K562 (cell line): ENCODE data around the gene INSR. TPM values are rescaled to one million over a fixed set of nuclear protein-coding genes. Genes with fewer than 3 reads are reported as not detected.

Experiments used
- ATAC-seq: fragments of 200-7000 bp; cut with Tn5 transposase; 3 replicates; pipeline ENCODE4 v1.9.1; 2020; ENCODE audit warnings: moderate library complexity
- BruUV-seq: library from RNA; stranded (reverse); fragments of 400-500 nt; replicated peaks from 2 replicates; lab custom pipeline; 2021; lab: Mats Ljungman, UMichigan
- CTCF ChIA-PET: fragments of 300-600 bp; formaldehyde crosslinking; extraction: SDS; loops from one replicate; lab custom pipeline; 2021; ENCODE audit warnings: low intra/inter-chr PET ratio; lab: Yijun Ruan, JAX
- POLR2A ChIA-PET: fragments of 300-600, 350-650 bp; sonication (Branson Sonifier 250); formaldehyde crosslinking; extraction: SDS; loops from one replicate; lab custom pipeline; 2021; ENCODE audit warnings: antibody characterized with exemption, inconsistent platforms; lab: Yijun Ruan, JAX
- DNase-seq, 4 experiments: peaks; one replicate each; pipeline versions ENCODE4 v3.0.0 to v3.0.0-alpha.2; 2011 to 2018; ENCODE audit warnings: low spot score in 3 of 4, mixed read lengths in 3 of 4; ENCODE audit errors: extremely low read depth in 1 of 4
- FAIRE-seq: peaks from 2 replicates; lab custom pipeline; 2011; peaks lifted over from hg19 to GRCh38; lab: Jason Lieb, UNC
- H2AFZ ChIP-seq: 2 replicates; pipeline ENCODE4 v1.6.0; 2011; ENCODE audit warnings: low read depth, low read length, control low read depth, inconsistent platforms
- H3K27ac ChIP-seq: fragments of 200-600 bp; 3 replicates; pipeline ENCODE4 v1.8.0; 2011; ENCODE audit warnings: low read depth, mild to moderate bottlenecking, control low read depth, inconsistent platforms, low read length, moderate library complexity, mixed read lengths; ENCODE audit errors: extremely low read depth
- H3K27me3 ChIP-seq, 2 experiments: fragments of 300-600 bp in 1 of 2; 2 replicates in 1 of 2; 3 replicates in 1 of 2; pipeline versions ENCODE4 v1.6.0 to v1.8.0; 2011; ENCODE audit warnings: inconsistent platforms in 2 of 2, low read length in 2 of 2, mild to moderate bottlenecking in 1 of 2, mixed read lengths in 1 of 2, moderate library complexity in 1 of 2; ENCODE audit not compliant: control insufficient read depth in 2 of 2, insufficient read depth in 2 of 2
- H3K36me3 ChIP-seq: fragments of 300-600 bp; 3 replicates; pipeline ENCODE4 v1.8.0; 2011; ENCODE audit warnings: mild to moderate bottlenecking, low read length, inconsistent platforms; ENCODE audit not compliant: control insufficient read depth, insufficient read depth
- H3K4me1 ChIP-seq, 2 experiments: fragments of 200-600 bp in 1 of 2; replicated peaks in 1 of 2; 2 replicates in 1 of 2; 3 replicates in 1 of 2; pipeline versions ENCODE4 v1.5.1 to v1.8.0; 2011; ENCODE audit warnings: inconsistent platforms in 2 of 2, low read length in 2 of 2, mild to moderate bottlenecking in 1 of 2, mixed read lengths in 1 of 2, moderate library complexity in 1 of 2; ENCODE audit not compliant: control insufficient read depth in 2 of 2, insufficient read depth in 2 of 2
- H3K4me2 ChIP-seq: 2 replicates; pipeline ENCODE4 v1.6.1; 2011; ENCODE audit warnings: low read length, control low read depth, inconsistent platforms, mixed read lengths; ENCODE audit not compliant: insufficient read depth
- H3K4me3 ChIP-seq: fragments of 200-600 bp; sonication (generic), shearing (Covaris generic); 2 replicates; pipeline ENCODE4 v1.5.1; 2016; ENCODE audit warnings: control low read depth, inconsistent platforms
- H3K79me2 ChIP-seq: fragments of 200-600 bp; 3 replicates; pipeline ENCODE4 v1.8.0; 2011; ENCODE audit warnings: low read length, inconsistent platforms; ENCODE audit not compliant: control insufficient read depth, insufficient read depth
- H3K9ac ChIP-seq, 2 experiments: 2 replicates each; pipeline versions ENCODE4 v1.6.0 to v1.6.1; 2011; ENCODE audit warnings: low read depth in 2 of 2, low read length in 2 of 2, control low read depth in 1 of 2, inconsistent platforms in 1 of 2, mild to moderate bottlenecking in 1 of 2, mixed read lengths in 1 of 2; ENCODE audit not compliant: insufficient read depth in 1 of 2
- H3K9me1 ChIP-seq: one replicate; pipeline ENCODE4 v1.6.0; 2011; ENCODE audit warnings: inconsistent platforms, mild to moderate bottlenecking, low read length, moderate library complexity; ENCODE audit not compliant: control insufficient read depth, insufficient read depth
- H3K9me3 ChIP-seq: replicated peaks from 2 replicates; pipeline ENCODE4 v1.5.1; 2011; ENCODE audit warnings: low read depth, low read length, inconsistent platforms; ENCODE audit not compliant: control insufficient read depth, insufficient read depth
- H4K20me1 ChIP-seq: replicated peaks from 2 replicates; pipeline ENCODE4 v1.6.1; 2011; ENCODE audit warnings: low read length, inconsistent platforms, mixed read lengths; ENCODE audit not compliant: control insufficient read depth, insufficient read depth
- CHD1 ChIP-seq: fragments of 200-600 bp; sonication (generic); IDR thresholded peaks from one replicate; pipeline ENCODE4 v1.6.1; 2012; ENCODE audit warnings: mild to moderate bottlenecking, moderate library complexity, low read length, inconsistent platforms
- CREM ChIP-seq: IDR thresholded peaks from 2 replicates; pipeline ENCODE4 v1.6.1; 2014; ENCODE audit warnings: antibody characterized with exemption, low read depth
- NR4A1 ChIP-seq, 2 experiments: fragments of 250-450 bp in 1 of 2; fragments of 450-650 bp in 1 of 2; sonication (Bioruptor Pico) in 1 of 2; IDR thresholded peaks; 2 replicates each; pipeline versions ENCODE4 v1.4.0 to v1.6.1; 2016 to 2020; ENCODE audit warnings: mild to moderate bottlenecking in 2 of 2, missing compliant biosample characterization in 1 of 2, missing genetic modification characterization in 1 of 2, moderate library complexity in 1 of 2
- POLR2AphosphoS2 ChIP-seq: IDR thresholded peaks from 2 replicates; pipeline ENCODE4 v1.6.1; 2012; ENCODE audit warnings: low read length, improper control_type of control experiment
- PTTG1 ChIP-seq: fragments of 450-650 bp; IDR thresholded peaks from 2 replicates; pipeline ENCODE4 v1.6.1; 2016; ENCODE audit warnings: low read depth, mild to moderate bottlenecking, missing genetic modification characterization, missing compliant biosample characterization
- SMARCA4 ChIP-seq: fragments of 450-650 bp; IDR thresholded peaks from 2 replicates; pipeline ENCODE4 v1.6.1; 2016
- TFAM ChIP-seq: fragments of 250-450 bp; sonication (Bioruptor Pico); conservative IDR thresholded peaks from 2 replicates; pipeline ENCODE4 v1.5.0; 2021; ENCODE audit warnings: mild to moderate bottlenecking, moderate library complexity
- WHSC1 ChIP-seq: IDR thresholded peaks from one replicate; pipeline ENCODE4 v1.6.1; 2012; ENCODE audit warnings: low read length, control low read depth, inconsistent platforms
- WGBS: fragments of 100-300 bp; shearing (Covaris generic); methylation state at CpG from one replicate; pipeline ENCODE4 v1.1.6; 2016; ENCODE audit warnings: low coverage, mixed read lengths; ENCODE audit not compliant: insufficient coverage; ENCODE audit errors: missing lambda C conversion rate; 5-methylcytosine and 5-hydroxymethylcytosine counted together
- in situ Hi-C: fragments of 300-500 bp; cut with MboI; formaldehyde crosslinking; loops from 4 replicates; pipeline ENCODE4 v1.15.0; 2018; ENCODE audit warnings: inconsistent platforms, mixed read lengths
- intact Hi-C: fragments of 100-400 bp; cut with micrococcal nuclease; formaldehyde crosslinking; loops from 2 replicates; pipeline ENCODE4 v1.14.2; 2022
- polyA plus RNA-seq, 8 experiments: library from polyadenylated mRNA; depleted of rRNA in 4 of 8; stranded (reverse) in 5 of 8; unstranded in 3 of 8; fragments of >200 nt; fragmentation: Nextera tagmentation in 2 of 8; fragmentation: Illumina TruSeq in 1 of 8; extraction: Ambion mirVana in 2 of 8; extraction: Trizol in 1 of 8; gene quantifications; 2 replicates each; pipeline versions ENCODE4 v1.2.1 to v1.2.3, GENCODE V29; 2011 to 2014; ENCODE audit warnings: inconsistent platforms in 1 of 8, missing spikeins in 1 of 8
- total RNA-seq, 7 experiments: library from RNA; depleted of rRNA in 6 of 7; stranded (reverse); fragments of >200 nt in 6 of 7; fragmentation: Illumina TruSeq in 2 of 7; extraction: Trizol in 2 of 7; gene quantifications; 2 replicates each; pipeline versions ENCODE4 v1.2.1 to v1.2.3, GENCODE V29; 2011 to 2021; ENCODE audit warnings: low replicate concordance in 1 of 7
- TF ChIP-seq, protein P1 (sequence below): fragments of 150-350 bp; conservative IDR thresholded peaks from 2 replicates; pipeline ENCODE4 v1.6.1; 2014; ENCODE audit warnings: low read length

The INSR gene
- total and polyA plus RNA-seq, 9 of the 15 experiments (the other 6 are each of a cell fraction or from before 2014, with no cell fraction given): 0.04 to 0.88 (median 0.41) TPM

GRCh38 chr19:7224209-7224686 lies 70.0 kb downstream of the INSR start:
- WGBS: 7% methylated on average over 18 of the region's 18 CpGs
- FAIRE-seq (no peak), ATAC-seq (no peak), DNase-seq (no peak)
- Histone ChIP-seq H3K4me1 (no peaks in the 10 kb centered on the region), H2AFZ (no peak overlapping the region), H4K20me1 (peaks cover 4% of the 10 kb centered on the region; the same call in 1 of the 2 replicates), H3K27me3 (peaks cover 0 to 23% of the 10 kb centered on the region in 2 experiments; a peak in 2 of 5 replicates), H3K9me1 (no peaks in the 10 kb centered on the region), H3K4me2 (no peak overlapping the region), H3K9me3 (no peaks in the 10 kb centered on the region), H3K79me2 (no peaks in the 10 kb centered on the region), H3K27ac (no peak overlapping the region), H3K4me3 (no peak overlapping the region), H3K36me3 (no peaks in the 10 kb centered on the region), H3K9ac (no peak overlapping the region)
- BruUV-seq: no TSS peak
- ChIA-PET POLR2A (interaction anchor here (0.6 kb wide), 1 partner anchor 142 kb away, joined by 3 read pairs; no protein-coding TSS in a partner anchor), CTCF (no interaction called here)
- in situ Hi-C loops: no loop called here
- intact Hi-C loops: no loop called here
- TF ChIP-seq SMARCA4 (no peak), CHD1 (no peak), POLR2AphosphoS2 (no peak), TFAM (CRISPR knock-in tag) (no peak), PTTG1 (tag) (no peak), NR4A1 (CRISPR knock-in tag; IDR thresholded peaks at IDR 0.05) (no peak), NR4A1 (tag; IDR thresholded peaks at IDR 0.05) (no peak), WHSC1 (no peak), CREM (no peak)
- TF ChIP-seq, protein P1, sequence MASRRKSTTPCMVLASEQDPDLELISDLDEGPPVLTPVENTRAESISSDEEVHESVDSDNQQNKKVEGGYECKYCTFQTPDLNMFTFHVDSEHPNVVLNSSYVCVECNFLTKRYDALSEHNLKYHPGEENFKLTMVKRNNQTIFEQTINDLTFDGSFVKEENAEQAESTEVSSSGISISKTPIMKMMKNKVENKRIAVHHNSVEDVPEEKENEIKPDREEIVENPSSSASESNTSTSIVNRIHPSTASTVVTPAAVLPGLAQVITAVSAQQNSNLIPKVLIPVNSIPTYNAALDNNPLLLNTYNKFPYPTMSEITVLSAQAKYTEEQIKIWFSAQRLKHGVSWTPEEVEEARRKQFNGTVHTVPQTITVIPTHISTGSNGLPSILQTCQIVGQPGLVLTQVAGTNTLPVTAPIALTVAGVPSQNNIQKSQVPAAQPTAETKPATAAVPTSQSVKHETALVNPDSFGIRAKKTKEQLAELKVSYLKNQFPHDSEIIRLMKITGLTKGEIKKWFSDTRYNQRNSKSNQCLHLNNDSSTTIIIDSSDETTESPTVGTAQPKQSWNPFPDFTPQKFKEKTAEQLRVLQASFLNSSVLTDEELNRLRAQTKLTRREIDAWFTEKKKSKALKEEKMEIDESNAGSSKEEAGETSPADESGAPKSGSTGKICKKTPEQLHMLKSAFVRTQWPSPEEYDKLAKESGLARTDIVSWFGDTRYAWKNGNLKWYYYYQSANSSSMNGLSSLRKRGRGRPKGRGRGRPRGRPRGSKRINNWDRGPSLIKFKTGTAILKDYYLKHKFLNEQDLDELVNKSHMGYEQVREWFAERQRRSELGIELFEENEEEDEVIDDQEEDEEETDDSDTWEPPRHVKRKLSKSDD: no peak
